GM19239 (cell line): ENCODE measurements around the gene FPR1.

Experiments used
- DNase-seq: peaks from one replicate; pipeline ENCODE4 v3.0.0; 2011; ENCODE audit warnings: low spot score; ENCODE audit not compliant: insufficient read length
- FAIRE-seq: peaks from 2 replicates; lab custom pipeline; 2011; peaks lifted over from hg19 to GRCh38; lab: Jason Lieb, UNC

Gene FPR1, protein sequence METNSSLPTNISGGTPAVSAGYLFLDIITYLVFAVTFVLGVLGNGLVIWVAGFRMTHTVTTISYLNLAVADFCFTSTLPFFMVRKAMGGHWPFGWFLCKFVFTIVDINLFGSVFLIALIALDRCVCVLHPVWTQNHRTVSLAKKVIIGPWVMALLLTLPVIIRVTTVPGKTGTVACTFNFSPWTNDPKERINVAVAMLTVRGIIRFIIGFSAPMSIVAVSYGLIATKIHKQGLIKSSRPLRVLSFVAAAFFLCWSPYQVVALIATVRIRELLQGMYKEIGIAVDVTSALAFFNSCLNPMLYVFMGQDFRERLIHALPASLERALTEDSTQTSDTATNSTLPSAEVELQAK

DNA sequence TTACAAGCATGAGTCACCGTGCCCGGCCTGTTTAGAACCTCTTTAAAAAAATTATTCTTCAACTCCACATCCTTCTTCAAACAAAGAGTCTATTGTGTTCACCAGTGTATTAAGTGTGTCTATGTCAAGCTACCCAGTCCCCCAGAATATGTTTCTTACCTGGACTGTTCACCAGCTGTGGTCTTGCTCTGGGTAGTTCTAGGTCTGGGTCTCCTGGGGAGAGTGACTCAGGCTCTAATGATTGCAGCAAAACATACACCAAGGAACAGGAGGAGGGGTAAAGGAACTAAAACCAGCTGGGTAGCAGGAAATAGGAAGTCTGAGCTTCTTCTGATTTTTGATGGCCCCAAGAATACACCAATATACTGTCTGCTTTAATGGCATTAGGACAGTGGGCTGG is at the start of gene FPR1:
FPR1 (minus strand) TSS at position 224 of the 400 bp plus-strand sequence. CDS start 4,884 bp downstream, outside the sequence.
- FAIRE-seq (no peak), DNase-seq (no peak)

DNA sequence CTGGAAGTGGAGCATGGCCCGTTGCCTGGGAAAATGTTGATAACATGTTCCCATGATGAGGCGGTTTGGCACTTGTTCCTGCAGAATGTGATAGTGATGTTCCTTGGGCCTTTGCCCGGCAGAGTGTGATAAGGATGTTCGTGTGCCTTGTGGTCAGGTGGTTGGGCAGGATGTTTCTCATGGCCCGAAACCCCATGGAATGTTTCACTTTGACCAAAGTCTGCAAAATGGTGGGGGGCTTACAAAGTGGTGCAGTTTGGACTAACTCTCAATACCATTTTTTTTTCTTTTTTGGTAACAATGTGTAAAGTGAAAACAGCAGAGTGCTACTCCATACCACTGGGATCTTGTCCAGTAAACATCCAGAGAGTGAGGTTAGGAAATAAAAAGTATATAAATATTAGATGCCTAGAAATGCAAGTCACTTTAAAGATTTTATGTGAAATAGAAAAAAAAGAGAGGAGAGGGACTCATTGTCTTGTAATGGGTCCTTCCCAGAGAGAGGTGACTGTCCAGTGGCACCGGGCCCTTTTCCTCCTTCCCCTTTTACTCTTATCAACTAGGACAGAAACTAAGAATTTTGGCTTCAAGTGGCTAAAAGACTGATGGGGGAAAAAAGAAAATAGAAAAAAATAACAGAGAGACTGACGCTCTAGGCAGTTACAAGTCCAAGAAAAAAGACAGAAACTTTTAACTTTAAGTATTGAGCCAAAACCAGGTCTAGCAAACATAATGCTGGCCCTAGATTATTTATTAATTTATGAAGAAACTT is 49.0 kb upstream of the FPR1 start:
- DNase-seq: no peak
- FAIRE-seq: no peak

- DNase-seq: no peak
- FAIRE-seq: no peak
These were observed 48.2 kb upstream of the FPR1 start for GRCh38 chr19:51799774-51800472.

GRCh38 chr19:51799034-51799773 is 47.5 kb upstream of the FPR1 start:
- no peak for FAIRE-seq

GRCh38 chr19:51798062-51798461 is 46.4 kb upstream of the FPR1 start:
- FAIRE-seq: no peak
- DNase-seq: no peak

More at GRCh38 chr19:51799034-51799773, 47.5 kb upstream of the FPR1 start:
- no peak for DNase-seq

DNA sequence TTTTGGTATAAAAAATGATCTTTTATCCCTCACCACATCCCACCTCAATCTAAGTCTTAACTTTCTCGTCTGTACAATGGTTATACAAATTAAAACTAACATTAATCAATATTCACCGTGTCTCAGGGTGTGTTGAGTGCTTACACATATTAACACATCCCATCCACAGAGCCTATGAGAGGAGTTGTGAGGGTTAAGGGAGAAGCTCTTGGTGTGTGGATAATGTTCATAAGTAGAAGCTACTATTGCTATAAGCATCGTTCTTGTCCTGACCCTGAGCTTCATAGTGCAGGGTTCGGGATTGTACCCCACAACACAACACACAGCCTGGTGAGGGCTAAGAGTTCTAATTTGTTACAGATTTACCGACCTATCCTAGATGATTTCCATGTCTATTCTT is 45.8 kb upstream of the FPR1 start:
- DNase-seq (no peak), FAIRE-seq (no peak)

DNA sequence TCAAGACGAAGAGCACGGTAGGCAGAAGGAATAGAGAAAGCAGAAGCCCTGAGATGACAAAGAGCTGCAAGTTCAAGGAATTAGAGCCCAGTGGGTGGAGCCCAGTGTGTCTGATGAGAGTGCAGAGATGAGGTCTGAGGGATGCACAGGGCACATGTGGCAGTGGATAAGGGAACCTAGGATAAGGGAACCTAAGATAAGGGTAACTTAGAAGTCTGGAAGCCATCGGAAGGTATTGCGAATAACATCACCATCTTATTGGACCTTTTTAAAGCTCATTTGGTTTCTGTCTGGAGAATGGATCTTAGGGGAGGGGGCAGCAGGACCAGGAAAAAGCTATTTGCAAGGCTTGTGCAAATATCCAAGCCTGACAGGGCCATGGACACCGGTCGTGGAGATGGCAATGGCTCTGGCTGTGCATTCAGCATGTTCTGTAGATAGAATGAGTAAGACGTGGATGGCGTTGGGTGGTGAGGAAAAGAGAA is 44.6 kb upstream of the FPR1 start:
- DNase-seq (no peak), FAIRE-seq (no peak)

DNA sequence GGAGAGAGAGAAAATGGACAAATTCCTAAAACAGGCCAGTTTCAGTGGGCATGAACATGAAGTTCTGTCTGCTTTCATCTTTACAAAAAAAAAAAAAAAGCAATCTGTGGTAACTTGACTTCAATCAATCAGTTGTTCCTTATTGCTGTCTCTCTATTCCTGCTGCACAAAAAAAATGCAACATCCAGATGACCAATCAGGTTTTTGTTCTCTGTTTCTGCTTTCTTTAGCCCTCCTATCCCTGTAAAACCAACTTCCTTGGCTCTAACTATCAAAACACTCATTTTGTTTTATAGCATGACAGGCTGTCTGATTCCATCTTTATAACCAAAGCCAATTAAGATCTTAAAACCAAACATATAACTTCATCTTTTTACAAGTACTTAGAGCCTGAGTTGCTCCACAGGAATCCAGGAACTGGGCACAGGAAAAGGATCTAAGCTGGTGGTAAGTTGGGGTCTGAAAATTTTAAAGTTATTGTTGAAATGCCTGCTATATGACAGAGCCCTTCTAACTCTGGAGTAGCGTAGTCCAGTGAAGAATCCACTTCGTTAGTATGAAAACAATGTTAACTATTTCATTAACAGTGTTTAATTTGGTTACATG is 43.3 kb upstream of the FPR1 start, which contains the start of gene FPR3:
FPR3 (plus strand) TSS at position 273 of the 606 bp plus-strand sequence. CDS start 28,592 bp downstream, outside the sequence.
- DNase-seq (no peak), FAIRE-seq (no peak)

GRCh38 chr19:51793994-51794393 is 42.3 kb upstream of the FPR1 start:
- no peak for DNase-seq
- no peak for FAIRE-seq

DNA sequence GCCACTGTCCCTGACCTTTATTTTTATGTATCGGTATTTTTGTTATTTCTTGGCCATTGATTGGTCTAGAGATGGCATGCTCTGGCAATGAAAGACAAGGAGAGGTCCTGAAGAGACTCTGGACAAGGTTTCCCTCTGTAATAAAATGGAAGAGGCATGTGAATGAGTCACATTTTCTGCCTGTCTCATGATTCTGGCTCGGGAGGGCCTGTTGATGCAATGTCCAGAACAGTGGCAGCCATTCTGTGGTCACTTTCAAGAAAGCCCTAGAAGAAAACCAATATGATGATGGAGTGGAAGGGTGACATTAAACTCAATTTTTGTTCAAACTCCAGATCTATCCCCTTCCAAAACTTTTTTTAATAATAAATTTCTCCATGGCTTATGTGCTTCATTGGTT is 41.3 kb upstream of the FPR1 start:
- DNase-seq (no peak), FAIRE-seq (no peak)

GRCh38 chr19:51789061-51789795 is 37.5 kb upstream of the FPR1 start:
- no peak for FAIRE-seq

DNA sequence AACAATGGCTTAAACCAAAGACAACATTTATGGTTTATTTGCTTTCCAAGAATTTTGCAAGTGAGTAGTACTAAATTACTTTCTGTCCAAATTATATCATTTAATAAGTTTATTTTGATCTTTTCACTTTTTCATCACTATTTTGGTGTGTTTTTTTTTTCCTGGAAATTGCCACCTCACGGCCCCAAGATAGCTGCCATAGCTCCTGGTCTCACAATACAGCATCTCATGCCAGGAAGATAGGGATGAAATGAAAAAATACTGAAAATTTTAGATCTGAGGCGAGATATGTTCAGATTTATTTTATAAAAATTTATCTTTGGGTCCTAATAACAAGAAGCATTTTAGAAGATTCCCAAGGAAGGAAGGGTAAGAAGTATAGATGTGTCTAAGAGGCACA is 36.4 kb upstream of the FPR1 start:
- DNase-seq: no peak
- no peak for FAIRE-seq

More at GRCh38 chr19:51789061-51789795, 37.5 kb upstream of the FPR1 start:
- DNase-seq: no peak

DNA sequence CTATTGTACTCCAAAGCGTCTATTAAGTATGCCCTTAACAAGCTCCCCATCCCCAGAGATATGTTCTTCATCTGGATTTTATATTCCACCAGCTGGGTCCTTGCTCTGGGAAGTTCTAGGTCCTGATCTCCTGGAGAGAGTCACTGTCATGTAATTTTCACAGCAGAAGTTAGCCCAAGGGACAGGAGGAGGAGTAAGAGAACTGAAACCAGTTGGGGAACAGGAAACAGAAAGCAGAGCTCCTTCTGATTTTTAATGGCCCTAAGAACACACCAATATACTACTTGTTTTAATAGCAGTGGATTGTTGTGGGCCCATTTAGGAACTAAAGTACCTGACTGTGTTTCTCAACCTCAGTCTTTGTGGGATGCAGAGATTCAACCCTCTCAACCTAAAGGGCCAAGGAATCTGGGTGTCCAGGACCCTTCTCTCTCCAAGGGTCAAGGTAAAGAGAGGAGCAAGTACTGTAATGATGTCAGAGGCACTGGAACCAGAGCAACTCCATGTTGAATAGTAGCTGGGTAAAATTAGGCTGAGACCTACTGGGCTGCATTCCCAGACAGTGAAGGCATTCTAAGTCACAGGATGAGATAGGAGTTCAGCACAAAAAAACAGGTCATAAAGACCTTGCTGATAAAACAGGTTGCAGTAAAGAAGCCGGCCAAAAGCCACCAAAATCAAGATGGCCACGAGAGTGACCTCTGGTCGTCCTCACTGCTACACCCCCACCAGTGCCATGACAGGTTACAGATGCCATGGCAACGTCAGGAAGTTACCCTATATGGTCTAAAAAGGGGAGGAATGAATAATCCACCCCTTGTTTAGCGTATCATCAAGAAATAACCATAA is 35.2 kb upstream of the FPR1 start:
- FAIRE-seq: no peak
- DNase-seq: no peak

DNA sequence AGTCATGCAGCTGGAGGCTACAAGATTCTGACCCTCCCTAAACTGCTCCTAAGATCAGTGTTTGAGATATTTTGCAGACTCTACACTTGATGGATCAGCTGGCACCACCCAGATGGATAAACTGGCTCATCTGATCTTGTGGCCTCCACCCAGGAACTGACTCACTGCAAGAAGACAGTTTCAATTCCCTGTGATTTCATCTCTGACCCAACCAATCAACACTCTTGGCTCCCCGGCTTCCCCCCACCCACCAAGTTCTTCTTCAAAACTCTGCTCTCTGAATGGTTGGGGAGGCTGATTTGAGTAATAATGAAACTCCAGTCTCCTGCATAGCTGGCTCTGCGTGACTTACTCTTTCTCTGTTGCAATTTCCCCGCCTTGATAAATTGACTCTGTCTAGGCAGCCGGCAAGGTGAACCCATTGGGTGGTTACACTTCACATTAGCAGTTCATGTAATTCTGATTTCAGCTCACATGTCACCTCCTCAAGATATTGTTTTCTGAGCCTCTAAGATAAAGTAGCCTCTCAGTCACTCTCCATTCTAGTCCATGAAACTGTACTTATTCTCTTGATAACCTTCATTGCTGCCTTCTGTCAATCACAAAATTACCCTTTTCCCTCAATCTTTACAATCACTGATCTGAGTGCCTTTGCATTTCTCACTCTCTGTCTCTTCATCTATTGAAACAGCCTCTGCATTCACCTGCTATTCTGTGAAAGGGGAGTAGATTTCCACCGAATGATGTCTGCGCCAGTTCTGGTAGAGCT is 33.4 kb upstream of the FPR1 start:
- DNase-seq (no peak), FAIRE-seq (no peak)

GRCh38 chr19:51784109-51784785 is 32.6 kb upstream of the FPR1 start:
- DNase-seq (no peak), FAIRE-seq (no peak)

DNA sequence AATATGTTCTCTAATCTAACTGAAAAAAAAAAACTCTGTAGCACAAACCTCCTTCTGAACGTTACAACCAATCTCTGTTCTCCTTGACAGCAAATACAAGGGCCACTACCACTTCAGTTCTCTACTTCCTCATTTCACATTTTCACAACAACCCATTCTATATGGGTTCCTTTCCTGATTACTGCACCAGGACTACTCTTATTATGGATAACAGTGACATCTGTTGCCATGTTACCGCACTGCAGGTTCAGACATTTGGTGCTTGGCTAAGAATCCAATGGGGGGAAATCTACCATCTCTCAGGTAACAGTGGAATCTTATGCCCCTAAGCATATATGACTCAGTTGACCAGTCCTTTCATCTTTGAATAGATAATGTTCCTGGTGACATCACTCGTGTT is 31.7 kb upstream of the FPR1 start:
- DNase-seq (no peak), FAIRE-seq (no peak)

- no peak for FAIRE-seq
- no peak for DNase-seq
These were observed 30.3 kb upstream of the FPR1 start for GRCh38 chr19:51781999-51782398.
